OCI-M2 (cell line): ENCODE measurements around the gene NLRP8.
"Not testable (repeated sequence)": the region's sequence is repeated elsewhere in the genome, so short reads cannot be mapped to it uniquely, and the experiment has no call there.

ENCODE experiments used
- DNase-seq: peaks from one replicate; lab custom pipeline; 2025; ENCODE audit not compliant: unreplicated experiment; lab: John Stamatoyannopoulos, UW

The NLRP8 gene

DNA sequence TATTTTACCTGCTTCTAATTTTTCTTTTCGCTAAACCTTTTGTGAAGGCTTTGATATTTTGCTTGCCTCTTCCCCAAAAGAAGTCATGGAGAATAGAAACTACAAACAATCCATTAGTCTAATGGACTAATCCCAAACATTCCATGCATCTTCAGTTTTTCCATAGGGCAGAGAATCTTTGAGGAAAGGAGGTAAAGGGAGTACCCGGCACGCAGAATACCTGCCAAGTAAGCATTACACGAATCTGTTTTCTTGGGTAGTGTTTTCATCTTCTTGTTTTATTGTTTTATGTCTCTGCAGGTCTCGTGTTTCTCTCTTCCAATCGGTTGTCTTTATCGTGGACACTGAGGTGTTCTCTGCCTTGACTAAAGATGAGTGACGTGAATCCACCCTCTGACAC is at the start of gene NLRP8:
TSS of gene NLRP8 (plus strand) at position 301 of the 400 bp plus-strand sequence.
- no peak for DNase-seq

- no peak for DNase-seq
Observed at GRCh38 chr19:55898911-55899310, 48.7 kb upstream of the NLRP8 start.

- no peak for DNase-seq
Observed at GRCh38 chr19:55901369-55902079, 46.1 kb upstream of the NLRP8 start.

DNA sequence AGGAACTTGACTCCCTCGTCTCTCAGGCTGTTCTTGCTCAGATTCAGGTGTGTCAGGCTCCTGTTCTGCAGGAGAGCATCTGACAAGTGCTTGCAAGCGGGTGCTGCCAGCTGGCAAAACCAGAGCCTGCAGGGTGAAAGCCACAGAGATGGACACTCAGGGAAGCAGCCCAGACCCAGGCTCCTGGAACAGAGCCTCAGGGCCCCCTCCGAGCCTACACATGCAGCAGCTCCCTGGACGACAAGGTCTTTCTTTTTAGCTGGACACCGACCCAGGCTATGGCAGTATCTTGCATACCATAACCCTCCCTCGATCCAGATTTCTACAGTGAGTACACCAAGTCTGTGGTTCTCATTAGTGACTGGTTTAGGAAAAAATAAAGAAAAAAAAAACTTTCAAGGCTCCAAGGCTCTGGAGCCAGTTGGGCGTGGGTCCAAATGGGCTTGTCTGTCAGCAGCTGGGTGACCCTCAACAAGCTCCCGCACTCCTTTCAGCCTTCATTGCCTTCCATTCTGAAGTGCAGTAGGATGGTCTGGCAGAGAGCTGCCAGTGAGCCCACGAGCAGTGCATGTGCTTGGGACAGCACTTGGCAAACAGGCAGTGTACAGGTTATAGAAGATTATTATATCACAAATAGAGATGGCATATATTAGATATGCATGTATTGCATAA is 45.4 kb upstream of the NLRP8 start:
- no peak for DNase-seq

DNA sequence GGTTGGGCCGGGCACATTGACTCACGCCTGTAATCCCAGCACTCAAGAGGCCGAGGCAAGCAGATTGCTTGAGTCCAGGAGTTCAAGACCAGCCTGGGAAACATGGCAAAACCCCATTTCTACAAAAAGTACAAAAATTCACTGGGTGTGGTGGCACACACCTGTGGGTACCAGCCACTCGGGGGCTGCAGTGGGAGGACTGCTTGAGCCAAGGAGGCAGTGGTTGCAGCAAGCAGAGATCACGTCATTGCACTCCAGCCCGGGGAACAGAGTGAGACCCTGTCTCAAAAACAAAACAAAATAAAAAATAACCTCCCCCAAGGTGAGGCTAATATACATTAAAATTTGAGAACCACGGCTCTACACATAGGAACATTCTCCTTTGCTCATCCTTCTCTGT is 40.3 kb upstream of the NLRP8 start:
- no peak for DNase-seq

DNA sequence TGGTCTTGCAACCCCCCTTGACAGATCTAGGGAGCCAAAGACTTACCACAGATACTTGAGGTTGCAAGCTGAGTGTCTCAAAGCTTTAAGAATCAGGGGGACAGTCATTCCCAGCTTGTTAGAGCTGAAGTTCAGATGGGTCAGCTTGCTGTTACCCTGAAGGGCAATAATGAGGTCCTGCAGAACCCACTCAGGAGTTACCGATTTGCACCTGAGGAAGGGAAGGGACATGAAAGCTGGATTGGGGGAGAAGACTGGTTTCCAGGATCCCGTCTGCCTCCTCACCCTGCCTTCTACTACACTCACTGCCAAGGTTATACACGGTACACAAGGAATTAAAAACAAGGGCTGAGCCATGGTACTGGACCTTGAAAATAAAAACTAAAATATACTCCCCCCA is 39.9 kb upstream of the NLRP8 start:
- DNase-seq, result no peak

GRCh38 chr19:55909801-55910200 is 37.8 kb upstream of the NLRP8 start:
- no peak for DNase-seq

DNA sequence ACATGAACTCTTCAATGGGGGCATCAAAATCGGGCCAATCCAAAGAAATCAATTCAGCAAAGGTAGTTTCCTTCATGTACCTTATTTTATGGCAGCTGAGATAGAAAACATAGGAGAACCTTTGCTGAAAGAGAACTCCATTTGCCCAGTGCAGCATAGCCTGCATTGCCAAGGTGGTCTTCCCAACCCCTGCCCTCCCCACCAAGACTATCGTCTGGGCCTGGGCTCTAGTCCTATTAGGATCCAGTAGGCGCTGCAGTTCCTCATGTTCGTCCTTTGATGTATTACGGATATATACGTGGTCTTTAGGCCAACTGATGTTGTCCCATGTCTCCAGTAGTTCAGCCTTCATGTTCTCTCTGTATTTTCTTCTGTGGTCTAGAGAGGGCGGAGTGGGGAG is 34.7 kb upstream of the NLRP8 start:
- DNase-seq, result no peak

GRCh38 chr19:55913643-55914268 is 33.9 kb upstream of the NLRP8 start:
- no peak for DNase-seq

- no peak for DNase-seq
Observed at GRCh38 chr19:55923556-55923955, 24.1 kb upstream of the NLRP8 start.

DNA sequence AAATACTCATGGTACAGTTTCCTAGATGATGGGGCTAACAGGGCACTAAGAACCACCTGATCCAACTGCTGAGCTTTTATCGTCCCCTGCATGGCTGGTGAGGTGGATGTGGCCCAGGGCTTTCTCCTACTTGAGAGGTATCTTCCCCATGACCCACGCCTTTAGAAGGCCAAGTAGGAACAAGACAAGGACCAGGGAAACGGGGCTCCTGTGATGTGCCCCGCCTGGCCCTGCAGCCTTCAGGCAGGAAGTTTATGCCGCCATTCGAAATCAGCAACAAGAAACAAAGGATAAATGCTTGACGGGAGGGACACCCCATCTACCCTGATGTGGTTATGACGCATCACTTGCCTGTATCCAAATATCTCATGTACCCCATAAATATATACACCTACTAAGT is 19.6 kb upstream of the NLRP8 start:
- no peak for DNase-seq

DNA sequence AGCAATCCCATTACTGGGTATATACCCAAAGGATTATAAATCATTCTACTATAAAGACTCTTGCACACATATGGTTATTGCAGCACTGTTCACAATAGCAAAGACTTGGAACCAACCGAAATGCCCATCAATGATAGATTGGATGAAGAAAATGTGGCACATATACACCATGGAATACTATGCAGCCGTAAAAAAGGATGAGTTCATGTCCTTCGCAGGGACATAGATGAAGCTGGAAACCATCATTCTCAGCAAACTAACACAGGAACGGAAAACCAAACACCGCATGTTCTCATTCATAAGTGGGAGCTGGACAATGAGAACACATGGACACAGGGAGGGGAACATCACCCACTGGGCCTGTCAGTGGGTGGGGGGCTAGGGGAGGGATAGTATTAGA is 18.4 kb upstream of the NLRP8 start:
- not testable (repeated sequence) for DNase-seq

- no peak for DNase-seq
Observed at GRCh38 chr19:55930996-55931515, 16.6 kb upstream of the NLRP8 start.

- DNase-seq, result no peak
Observed at GRCh38 chr19:55931936-55932386, 15.7 kb upstream of the NLRP8 start, which contains the start of gene NLRP13. Gene NLRP13 (minus strand): TSS chr19:55932336. CDS start chr19:55932311, 25 bp downstream.

DNA sequence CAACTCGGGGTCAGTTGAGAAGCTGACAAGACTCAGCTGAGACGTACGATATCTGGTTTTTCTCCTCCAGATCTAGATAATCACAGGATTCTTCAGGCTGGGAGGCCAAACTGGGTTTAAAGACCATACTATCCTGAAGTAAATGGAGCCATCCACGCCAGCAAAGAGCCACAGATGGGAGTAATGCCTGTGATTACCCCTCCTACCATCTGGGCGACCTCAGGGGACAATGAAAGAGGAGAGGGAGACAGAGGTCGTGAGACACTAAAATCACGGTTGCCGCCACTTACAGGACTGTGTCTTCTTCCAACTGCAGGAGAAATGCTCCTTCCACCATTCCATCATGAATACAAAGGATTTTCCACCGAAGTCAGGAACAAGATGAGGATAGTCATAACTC is 12.4 kb upstream of the NLRP8 start:
- no peak for DNase-seq

- no peak for DNase-seq
Observed at GRCh38 chr19:55939206-55939605, 8.4 kb upstream of the NLRP8 start.

DNA sequence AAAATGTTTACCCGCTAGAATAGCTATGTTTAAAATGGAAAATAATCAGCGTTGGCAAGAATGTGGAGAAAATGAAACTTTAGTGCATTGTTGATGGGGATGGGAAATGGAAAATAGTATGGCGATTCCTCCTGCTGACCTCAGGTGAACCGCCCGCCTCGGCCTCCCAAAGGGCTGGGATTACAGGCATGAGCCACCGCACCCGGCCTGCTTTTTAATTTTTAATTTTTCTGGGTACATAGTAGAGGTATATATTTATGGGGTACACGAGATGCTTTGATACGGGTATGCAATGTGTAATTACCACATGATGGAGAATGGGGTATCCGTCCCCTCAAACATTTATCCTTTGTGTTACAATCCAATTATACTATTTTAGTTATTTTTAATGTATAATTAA is 7.3 kb upstream of the NLRP8 start:
- DNase-seq, result no peak

- not testable (repeated sequence) for DNase-seq
Observed at GRCh38 chr19:55950566-55950965, 2.9 kb downstream of the NLRP8 start.

DNA sequence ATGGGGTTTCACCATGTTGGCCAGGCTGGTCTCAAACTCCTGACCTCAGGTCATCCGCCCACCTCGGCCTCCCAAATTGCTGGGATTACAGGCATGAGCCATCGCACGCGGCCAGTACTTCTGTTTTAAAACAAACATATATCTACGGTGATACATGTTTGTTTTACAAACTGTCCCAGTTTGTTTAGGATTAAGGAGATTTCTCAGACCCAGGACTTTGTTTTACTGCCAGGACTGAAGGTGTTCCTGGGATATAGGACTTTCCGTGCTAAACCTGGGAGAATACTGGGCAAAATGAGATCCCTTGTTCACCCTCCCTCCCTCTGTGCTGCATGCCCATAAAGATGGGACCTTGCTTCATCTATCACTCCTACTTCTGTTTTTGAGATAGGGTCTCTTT is 8.8 kb downstream of the NLRP8 start:
- no peak for DNase-seq

DNA sequence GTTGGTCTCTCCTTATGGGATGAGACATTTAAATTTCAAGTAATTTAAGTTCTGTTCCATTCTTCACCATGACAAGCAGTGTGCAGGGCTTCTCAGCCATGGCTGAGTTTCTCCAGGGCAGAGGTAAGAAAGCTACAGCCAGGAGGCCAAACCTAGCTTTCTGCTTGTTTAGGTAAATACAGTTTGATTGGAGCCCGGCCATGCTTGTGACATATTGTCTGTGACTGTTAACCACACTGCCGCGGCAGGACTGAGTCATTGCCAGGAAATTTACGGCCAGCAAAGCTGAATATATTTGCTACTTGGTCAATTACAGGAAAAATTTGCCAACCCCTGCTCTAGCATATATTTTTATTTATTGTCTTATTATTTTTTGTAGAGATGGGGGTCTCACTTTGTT is 10.7 kb downstream of the NLRP8 start:
- no peak for DNase-seq

DNA sequence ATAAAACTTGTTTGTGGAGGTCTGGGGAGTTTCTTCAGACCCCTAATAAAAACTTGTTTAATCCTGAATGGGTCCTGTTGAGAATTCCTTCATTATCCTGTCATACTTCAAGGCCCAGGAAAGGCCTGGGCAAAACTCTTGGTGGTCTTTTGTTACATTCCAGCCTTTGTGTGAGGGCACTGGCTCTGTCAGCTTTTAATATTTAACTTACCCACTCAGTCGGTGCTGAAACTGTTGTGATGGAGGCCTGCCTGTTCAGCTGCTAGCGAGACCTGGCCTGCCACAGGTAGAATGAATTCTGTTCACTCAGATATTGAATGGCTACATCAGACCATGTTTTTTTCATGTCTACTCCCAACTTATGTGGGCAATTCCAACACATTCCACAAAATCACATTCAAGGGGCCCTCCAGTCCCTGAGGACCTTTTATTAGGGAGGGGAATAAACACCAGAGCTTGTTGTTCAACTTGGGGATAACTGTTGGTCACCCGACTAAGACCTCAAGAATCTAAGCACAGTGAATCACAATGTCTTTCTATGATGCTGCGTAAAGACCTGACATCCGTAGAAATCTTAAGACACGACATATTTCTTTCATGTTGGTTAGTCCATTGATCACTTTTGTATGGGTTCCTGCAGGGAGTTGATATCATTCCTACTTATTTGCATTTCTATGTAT is 12.5 kb downstream of the NLRP8 start:
- DNase-seq, result no peak
